ENCODE measurements around the gene INPP5J. TPM values are rescaled to one million over a fixed set of nuclear protein-coding genes. Genes with fewer than 3 reads are reported as not detected.

The INPP5J gene
- polyA plus RNA-seq, 3 donors from 2014 or later: not detected

DNA sequence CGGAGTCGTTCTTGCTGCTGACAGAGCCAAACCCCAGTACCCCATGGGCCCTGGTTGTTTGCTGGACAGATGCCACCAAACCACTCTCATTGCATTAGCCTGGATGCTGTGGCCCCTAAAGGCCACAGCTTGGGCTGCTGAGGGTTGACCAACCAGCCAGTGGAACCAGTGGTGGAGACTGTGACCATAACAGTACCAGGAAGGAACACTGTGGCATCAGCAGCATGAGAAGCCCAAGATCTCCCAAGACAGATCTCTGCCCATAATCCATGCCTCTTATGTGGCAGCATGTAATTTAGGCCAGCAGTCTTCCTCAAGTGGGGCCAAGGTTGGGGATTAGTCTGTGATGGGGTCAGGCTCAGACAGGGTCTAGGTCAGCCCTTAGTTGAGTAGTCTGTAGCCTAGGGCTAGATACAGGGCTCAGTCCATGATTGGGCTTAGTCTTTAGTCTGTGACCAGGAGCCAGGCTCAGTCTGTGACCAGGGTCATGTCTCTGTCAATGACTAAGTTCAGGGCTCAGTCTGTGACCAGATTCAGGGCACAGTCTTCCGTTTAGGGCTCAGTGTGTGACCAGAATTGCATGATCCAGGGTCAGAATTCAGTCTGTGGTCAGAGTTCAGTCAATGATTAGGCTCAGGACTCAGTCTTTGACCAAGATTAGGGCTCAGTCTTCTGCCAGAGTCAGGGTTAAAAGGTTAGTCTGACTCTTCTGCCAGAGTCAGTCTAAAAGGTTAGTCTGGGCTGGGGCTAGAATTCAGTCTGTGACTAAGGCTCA is 4.5 kb upstream of the INPP5J start:
- no peaks in the 10 kb centered on the region for H3K36me3 Mint-ChIP-seq
- no peak overlapping the region for H3K4me3 Mint-ChIP-seq
- peaks cover 0 to 4% (median 1%) of the 10 kb centered on the region in 3 donors for H3K27me3 Mint-ChIP-seq (ENCODE audit: low read depth in 3 of 3)
- no peaks in the 10 kb centered on the region for H3K9me3 Mint-ChIP-seq
- no peaks in the 10 kb centered on the region for H3K4me1 Mint-ChIP-seq
- no peak for DNase-seq
- H3K27ac Mint-ChIP-seq: no peak overlapping the region

DNA sequence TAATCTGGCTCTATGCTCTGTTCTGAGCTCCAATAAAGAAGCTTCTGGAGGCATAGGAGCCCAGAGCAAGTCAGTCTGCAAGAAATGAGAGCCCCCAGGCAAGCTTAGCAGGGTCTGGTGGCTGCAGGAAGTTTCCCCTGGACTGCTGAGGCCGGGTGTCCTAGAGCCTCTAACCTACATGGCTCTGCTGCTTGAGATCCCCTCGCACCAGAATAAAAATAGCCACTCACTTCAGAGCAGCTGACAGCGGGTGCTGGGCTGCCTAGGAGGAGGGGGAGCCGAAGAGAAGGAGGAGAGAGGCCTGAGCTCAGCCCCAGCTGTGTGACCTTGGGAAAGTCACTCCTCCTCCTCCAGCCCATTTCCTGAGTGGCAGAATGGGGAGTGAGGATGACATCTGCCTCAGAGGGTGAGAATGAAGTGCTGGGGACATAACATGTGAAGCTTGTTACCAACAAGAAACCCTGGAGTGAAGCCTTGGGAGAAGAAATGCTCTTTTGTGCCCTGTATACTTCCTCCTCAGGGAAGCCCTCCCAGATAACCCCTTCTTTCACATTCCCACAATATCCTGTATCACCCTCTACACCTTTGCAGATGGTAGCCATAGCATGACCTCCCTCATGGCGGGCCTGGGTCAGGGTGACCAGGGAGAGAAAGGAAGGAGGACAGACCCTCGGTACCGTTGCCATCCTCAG is 3.6 kb upstream of the INPP5J start:
- no peak for DNase-seq
- no peaks in the 10 kb centered on the region for H3K9me3 Mint-ChIP-seq
- H3K36me3 Mint-ChIP-seq: no peaks in the 10 kb centered on the region
- H3K4me3 Mint-ChIP-seq: no peak overlapping the region
- no peak overlapping the region for H3K27ac Mint-ChIP-seq
- peaks cover 0 to 4% (median 0%) of the 10 kb centered on the region in 3 donors for H3K27me3 Mint-ChIP-seq (ENCODE audit: low read depth in 3 of 3)
- no peaks in the 10 kb centered on the region for H3K4me1 Mint-ChIP-seq

DNA sequence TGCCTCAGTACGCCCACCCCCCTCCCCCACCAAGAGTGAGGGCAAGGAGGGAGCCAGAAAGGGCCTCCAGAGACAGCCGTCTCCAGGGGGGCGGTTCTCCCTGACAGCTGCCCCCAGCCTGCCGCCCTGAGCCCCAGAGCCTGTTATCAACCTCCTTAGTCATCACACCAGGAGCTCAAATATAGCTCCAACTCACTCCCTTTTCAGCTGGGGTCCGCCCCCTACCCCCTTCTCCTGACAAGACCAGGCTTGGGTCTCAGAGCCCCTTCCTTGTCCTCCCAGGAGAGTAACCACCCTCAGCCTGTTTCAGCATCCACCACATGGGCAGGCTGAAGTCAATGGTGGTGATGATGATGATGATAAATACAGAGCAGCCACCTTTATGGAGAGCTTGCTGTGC is 2.5 kb upstream of the INPP5J start:
- peaks cover 0 to 4% (median 0%) of the 10 kb centered on the region in 3 donors for H3K27me3 Mint-ChIP-seq (ENCODE audit: low read depth in 3 of 3)
- no peak overlapping the region for H3K4me3 Mint-ChIP-seq
- no peaks in the 10 kb centered on the region for H3K4me1 Mint-ChIP-seq
- no peak for DNase-seq
- H3K9me3 Mint-ChIP-seq: no peaks in the 10 kb centered on the region
- H3K36me3 Mint-ChIP-seq: no peaks in the 10 kb centered on the region
- H3K27ac Mint-ChIP-seq: no peak overlapping the region

DNA sequence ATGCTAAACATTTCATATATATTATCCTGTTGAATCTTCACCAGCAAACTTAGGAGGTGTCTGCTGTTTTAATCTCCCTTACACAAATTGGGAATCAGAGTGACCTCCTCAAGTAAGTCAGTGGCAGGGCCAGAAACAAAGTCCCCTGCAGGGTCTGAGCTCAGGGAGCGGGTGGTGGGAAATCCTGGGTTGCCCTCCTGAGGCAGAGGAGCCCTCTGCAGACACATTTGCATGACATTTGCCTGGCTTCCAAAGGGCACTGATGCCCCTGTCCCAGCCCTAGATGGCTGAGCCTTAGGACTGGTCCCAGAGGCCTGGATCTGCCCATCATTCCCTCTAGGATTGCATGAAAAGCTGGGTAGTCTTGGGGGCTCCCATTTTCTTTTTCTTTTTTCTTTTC is 2.1 kb upstream of the INPP5J start:
- H3K36me3 Mint-ChIP-seq: no peaks in the 10 kb centered on the region
- H3K27ac Mint-ChIP-seq: no peak overlapping the region
- H3K27me3 Mint-ChIP-seq (ENCODE audit: low read depth in 3 of 3): peaks cover under 1 to 4% (median 2%) of the 10 kb centered on the region in 3 donors
- no peaks in the 10 kb centered on the region for H3K4me1 Mint-ChIP-seq
- DNase-seq: no peak
- no peaks in the 10 kb centered on the region for H3K9me3 Mint-ChIP-seq
- no peak overlapping the region for H3K4me3 Mint-ChIP-seq

DNA sequence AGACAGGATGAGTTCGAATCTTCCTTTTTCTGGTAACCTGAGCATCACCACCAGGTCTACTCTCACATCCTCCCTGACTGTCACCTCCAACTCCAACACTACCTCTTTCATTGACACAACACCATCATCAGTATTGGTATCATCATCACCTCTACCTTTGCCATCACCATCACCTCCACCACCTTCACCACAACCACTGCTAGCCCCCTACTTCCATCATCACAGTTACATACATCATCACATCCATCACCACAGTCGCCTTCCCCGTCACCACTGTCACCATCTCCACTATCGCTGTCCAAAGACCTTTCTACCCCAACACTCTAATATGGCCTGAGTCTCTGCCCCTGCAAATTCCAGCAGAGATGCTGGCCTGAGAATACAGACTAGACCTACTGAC is 1.4 kb upstream of the INPP5J start:
- DNase-seq: no peak
- Mint-ChIP-seq H3K4me1 (no peaks in the 10 kb centered on the region), H3K9me3 (no peaks in the 10 kb centered on the region), H3K36me3 (no peaks in the 10 kb centered on the region), H3K4me3 (no peak overlapping the region), H3K27ac (no peak overlapping the region), H3K27me3 (ENCODE audit: low read depth in 3 of 3) (peaks cover 2 to 4% (median 2%) of the 10 kb centered on the region in 3 donors)

DNA sequence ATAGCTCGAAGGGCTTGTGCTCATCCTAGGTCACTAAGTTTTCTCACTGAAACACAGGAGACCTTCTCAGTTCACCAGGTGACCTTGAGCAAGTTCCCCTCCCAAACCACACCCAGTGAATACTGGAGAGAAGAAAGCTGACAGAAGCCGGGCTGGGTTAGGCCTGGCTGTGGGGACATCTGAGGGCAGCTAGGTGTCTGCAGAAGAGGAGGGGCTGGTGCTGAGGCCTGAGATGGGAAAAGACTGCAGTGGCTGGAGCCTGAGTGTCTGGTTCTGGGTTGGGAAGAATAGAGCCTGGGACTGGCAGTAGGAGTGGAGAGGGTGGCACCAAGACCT is 602 bp upstream of the INPP5J start:
- no peaks in the 10 kb centered on the region for H3K9me3 Mint-ChIP-seq
- H3K4me1 Mint-ChIP-seq: no peaks in the 10 kb centered on the region
- peaks cover 2 to 5% (median 2%) of the 10 kb centered on the region in 3 donors for H3K27me3 Mint-ChIP-seq (ENCODE audit: low read depth in 3 of 3)
- no peak overlapping the region for H3K27ac Mint-ChIP-seq
- H3K36me3 Mint-ChIP-seq: no peaks in the 10 kb centered on the region
- DNase-seq: no peak
- no peak overlapping the region for H3K4me3 Mint-ChIP-seq

DNA sequence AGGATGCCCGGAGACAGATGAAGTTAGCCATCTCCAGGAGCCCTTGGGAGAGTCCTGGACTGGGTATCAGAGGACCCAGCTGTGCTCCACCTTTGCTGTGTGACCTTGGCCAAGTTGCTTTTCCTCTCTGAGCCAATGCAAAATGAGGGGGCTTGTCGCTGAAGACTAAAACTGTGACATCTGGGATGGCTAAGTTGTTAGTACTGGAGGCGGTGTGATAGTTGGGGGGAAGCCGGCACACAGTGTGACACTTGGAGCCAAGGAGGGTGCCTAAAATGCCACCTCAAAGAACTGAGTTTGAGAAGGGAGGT is 481 bp downstream of the INPP5J start:
- no peak for DNase-seq
- no peaks in the 10 kb centered on the region for H3K36me3 Mint-ChIP-seq
- no peaks in the 10 kb centered on the region for H3K4me1 Mint-ChIP-seq
- H3K27ac Mint-ChIP-seq: no peak overlapping the region
- H3K27me3 Mint-ChIP-seq (ENCODE audit: low read depth in 3 of 3): peaks cover 2 to 6% (median 2%) of the 10 kb centered on the region in 3 donors
- no peaks in the 10 kb centered on the region for H3K9me3 Mint-ChIP-seq
- H3K4me3 Mint-ChIP-seq: no peak overlapping the region

DNA sequence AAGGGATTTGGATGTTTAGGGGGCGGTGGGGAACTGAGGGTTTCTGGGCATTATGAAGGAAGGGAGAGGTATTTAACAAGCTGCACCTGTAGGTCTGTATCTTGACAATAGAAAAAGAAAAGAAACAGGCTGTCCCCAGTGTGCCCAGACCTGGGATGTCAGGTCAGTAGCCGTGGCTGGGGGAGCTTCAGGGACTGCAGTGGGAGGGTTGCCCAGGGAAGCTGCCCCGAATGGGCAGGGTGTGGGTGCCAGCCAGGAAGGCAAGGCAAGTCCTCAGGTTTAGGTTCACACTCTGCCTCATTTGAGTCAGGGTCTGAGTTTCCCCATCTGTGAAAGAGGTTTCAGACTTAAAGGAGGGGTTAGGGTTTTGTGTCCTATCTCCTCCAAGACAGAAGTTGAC is 1.5 kb downstream of the INPP5J start:
- no peaks in the 10 kb centered on the region for H3K36me3 Mint-ChIP-seq
- no peaks in the 10 kb centered on the region for H3K9me3 Mint-ChIP-seq
- DNase-seq: no peak
- H3K4me3 Mint-ChIP-seq: no peak overlapping the region
- peaks cover 2 to 4% (median 2%) of the 10 kb centered on the region in 3 donors for H3K27me3 Mint-ChIP-seq (ENCODE audit: low read depth in 3 of 3)
- H3K27ac Mint-ChIP-seq: no peak overlapping the region
- no peaks in the 10 kb centered on the region for H3K4me1 Mint-ChIP-seq

DNA sequence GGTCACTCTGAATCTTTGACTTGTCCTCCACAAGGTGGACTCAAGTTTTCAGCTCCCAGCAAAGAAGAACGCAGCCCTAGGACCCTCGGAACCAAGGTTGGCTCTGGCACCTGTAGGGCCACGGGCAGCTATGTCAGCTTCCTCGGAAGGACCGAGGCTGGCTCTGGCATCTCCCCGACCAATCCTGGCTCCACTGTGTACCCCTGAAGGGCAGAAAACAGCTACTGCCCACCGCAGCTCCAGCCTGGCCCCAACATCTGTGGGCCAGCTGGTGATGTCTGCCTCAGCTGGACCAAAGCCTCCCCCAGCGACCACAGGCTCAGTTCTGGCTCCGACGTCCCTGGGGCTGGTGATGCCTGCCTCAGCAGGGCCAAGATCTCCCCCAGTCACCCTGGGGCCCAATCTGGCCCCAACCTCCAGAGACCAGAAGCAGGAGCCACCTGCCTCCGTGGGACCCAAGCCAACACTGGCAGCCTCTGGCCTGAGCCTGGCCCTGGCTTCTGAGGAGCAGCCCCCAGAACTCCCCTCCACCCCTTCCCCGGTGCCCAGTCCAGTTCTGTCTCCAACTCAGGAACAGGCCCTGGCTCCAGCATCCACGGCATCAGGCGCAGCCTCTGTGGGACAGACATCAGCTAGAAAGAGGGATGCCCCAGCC is 2.2 kb downstream of the INPP5J start:
- Mint-ChIP-seq H3K9me3 (no peaks in the 10 kb centered on the region), H3K4me3 (no peak overlapping the region), H3K27ac (no peak overlapping the region), H3K27me3 (ENCODE audit: low read depth in 3 of 3) (peaks cover 2% of the 10 kb centered on the region in 3 donors), H3K4me1 (no peaks in the 10 kb centered on the region), H3K36me3 (no peaks in the 10 kb centered on the region)
- no peak for DNase-seq

DNA sequence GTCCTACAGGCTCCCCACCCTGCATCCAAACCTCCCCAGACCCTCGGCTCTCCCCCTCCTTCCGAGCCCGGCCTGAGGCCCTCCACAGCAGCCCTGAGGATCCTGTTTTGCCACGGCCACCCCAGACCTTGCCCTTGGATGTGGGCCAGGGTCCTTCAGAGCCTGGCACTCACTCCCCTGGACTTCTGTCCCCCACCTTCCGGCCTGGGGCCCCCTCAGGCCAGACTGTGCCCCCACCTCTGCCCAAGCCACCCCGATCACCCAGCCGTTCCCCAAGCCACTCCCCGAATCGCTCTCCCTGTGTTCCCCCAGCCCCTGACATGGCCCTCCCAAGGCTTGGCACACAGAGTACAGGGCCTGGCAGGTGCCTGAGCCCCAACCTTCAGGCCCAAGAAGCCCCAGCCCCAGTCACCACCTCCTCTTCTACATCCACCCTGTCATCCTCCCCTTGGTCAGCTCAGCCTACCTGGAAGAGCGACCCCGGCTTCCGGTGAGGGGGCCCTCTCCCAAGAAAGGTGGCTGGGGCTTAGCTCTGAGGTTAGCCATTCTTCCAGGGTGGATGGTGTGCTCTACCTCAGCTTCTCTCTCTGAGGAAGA is 2.9 kb downstream of the INPP5J start:
- Mint-ChIP-seq H3K27ac (no peak overlapping the region), H3K36me3 (no peaks in the 10 kb centered on the region), H3K9me3 (no peaks in the 10 kb centered on the region), H3K4me3 (no peak overlapping the region), H3K4me1 (no peaks in the 10 kb centered on the region), H3K27me3 (ENCODE audit: low read depth in 3 of 3) (peaks cover 2% of the 10 kb centered on the region in 3 donors)
- no peak for DNase-seq

DNA sequence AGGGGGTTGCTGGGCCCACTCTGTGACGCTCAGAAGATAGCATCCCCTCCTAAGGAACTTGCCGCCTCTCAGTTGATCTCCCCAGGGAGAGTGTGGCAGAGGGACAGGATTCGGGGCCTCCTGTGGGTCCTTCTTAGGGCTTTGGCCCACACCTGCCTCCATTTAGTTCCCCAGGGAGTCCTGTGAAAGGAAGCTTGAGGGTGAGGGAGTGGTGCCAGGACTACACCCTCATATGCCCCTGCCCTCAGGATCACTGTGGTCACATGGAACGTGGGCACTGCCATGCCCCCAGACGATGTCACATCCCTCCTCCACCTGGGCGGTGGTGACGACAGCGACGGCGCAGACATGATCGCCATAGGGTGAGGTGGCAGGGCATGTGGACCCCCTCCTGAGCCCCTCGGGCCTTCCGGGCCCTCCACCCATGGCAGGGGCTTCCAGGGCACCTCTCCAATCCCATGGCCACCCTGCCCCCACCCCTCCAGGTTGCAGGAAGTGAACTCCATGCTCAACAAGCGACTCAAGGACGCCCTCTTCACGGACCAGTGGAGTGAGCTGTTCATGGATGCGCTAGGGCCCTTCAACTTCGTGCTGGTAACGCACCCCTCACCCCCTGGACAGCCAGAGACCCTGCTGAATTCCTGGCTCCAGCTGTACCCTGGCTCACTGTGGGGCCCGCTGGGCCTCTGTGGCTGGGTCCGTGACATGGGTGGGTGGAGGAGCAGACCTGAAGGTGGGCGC is 3.5 kb downstream of the INPP5J start:
- no peak overlapping the region for H3K27ac Mint-ChIP-seq
- H3K4me3 Mint-ChIP-seq: no peak overlapping the region
- no peaks in the 10 kb centered on the region for H3K9me3 Mint-ChIP-seq
- H3K27me3 Mint-ChIP-seq (ENCODE audit: low read depth in 3 of 3): peaks cover 2 to 4% (median 2%) of the 10 kb centered on the region in 3 donors
- DNase-seq: no peak
- no peaks in the 10 kb centered on the region for H3K4me1 Mint-ChIP-seq
- H3K36me3 Mint-ChIP-seq: no peaks in the 10 kb centered on the region

DNA sequence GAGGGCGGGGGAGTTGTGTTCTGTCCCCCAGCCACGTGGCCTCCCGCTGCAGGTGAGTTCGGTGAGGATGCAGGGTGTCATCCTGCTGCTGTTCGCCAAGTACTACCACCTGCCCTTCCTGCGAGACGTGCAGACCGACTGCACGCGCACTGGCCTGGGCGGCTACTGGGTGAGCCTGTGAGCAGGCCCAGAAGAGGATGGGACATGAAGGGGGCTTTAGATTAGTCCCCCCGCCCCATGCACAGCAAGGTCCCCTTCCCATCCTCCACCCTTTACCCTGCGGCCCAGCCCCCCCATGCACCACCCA is 4.1 kb downstream of the INPP5J start:
- Mint-ChIP-seq H3K27ac (no peak overlapping the region), H3K4me3 (no peak overlapping the region), H3K4me1 (no peaks in the 10 kb centered on the region), H3K36me3 (no peaks in the 10 kb centered on the region), H3K9me3 (no peaks in the 10 kb centered on the region), H3K27me3 (ENCODE audit: low read depth in 3 of 3) (peaks cover 2 to 4% (median 2%) of the 10 kb centered on the region in 3 donors)
- no peak for DNase-seq

DNA sequence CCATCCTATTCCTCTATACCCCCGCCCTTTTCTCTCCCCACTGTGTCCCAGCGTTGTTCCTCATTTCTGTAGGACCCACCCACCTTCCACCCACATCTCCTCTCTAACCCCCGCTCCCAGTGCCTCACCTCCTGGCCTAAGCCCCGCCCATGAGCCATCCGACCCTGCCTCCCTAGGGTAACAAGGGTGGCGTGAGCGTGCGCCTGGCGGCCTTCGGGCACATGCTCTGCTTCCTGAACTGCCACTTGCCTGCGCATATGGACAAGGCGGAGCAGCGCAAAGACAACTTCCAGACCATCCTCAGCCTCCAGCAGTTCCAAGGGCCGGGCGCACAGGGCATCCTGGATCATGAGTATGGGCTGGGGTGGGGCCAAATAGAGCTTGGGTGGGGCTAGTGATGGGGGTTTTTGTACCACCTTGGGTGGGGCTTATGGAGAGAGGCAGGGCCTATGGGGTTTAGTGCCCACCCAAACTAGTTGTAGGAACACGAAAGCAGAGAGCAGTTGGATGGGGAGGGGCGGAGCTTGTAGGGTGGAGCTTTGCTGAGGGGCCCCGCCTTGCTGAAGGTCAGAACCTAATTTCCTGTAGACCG is 4.5 kb downstream of the INPP5J start:
- no peak for DNase-seq
- H3K27me3 Mint-ChIP-seq (ENCODE audit: low read depth in 3 of 3): peaks cover 2 to 4% (median 2%) of the 10 kb centered on the region in 3 donors
- no peak overlapping the region for H3K27ac Mint-ChIP-seq
- no peak overlapping the region for H3K4me3 Mint-ChIP-seq
- no peaks in the 10 kb centered on the region for H3K36me3 Mint-ChIP-seq
- no peaks in the 10 kb centered on the region for H3K9me3 Mint-ChIP-seq
- no peaks in the 10 kb centered on the region for H3K4me1 Mint-ChIP-seq

Measured in immature natural killer cell (primary cell).